Hematopoietic multipotent progenitor cell treated with erythropoietin and hydrocortisone succinate and interleukin-3 and kit ligand, for 6 days (in vitro differentiated cells): ENCODE results near the gene TTLL8.

Experiments used
- DNase-seq: peaks from one replicate; pipeline ENCODE4 v3.0.0-alpha.2; 2015

Gene TTLL8

GRCh38 chr22:50016988-50017700 is 41.0 kb downstream of the TTLL8 start:
- DNase-seq, result no peak

- no peak for DNase-seq
Observed at GRCh38 chr22:50016308-50016987, 41.6 kb downstream of the TTLL8 start.

GRCh38 chr22:50015451-50016307 is 42.4 kb downstream of the TTLL8 start:
- DNase-seq, result no peak

GRCh38 chr22:50014655-50015401 is 43.3 kb downstream of the TTLL8 start:
- DNase-seq, result no peak

- DNase-seq, result no peak
Observed at GRCh38 chr22:50014053-50014501, 44.0 kb downstream of the TTLL8 start.

GRCh38 chr22:50012211-50013181 is 45.6 kb downstream of the TTLL8 start, which contains the start of gene IL17REL:
Gene IL17REL (minus strand): TSS chr22:50012765. CDS start chr22:50012646, 119 bp downstream.
- no peak for DNase-seq

GRCh38 chr22:50011447-50012210 is 46.5 kb downstream of the TTLL8 start:
- DNase-seq, result no peak

- no peak for DNase-seq
Observed at GRCh38 chr22:50010676-50011446, 47.2 kb downstream of the TTLL8 start.

- no peak for DNase-seq
Observed at GRCh38 chr22:50009765-50010675, 48.1 kb downstream of the TTLL8 start.

- no peak for DNase-seq
Observed at GRCh38 chr22:50009251-50009650, 48.8 kb downstream of the TTLL8 start.

GRCh38 chr22:50008151-50009040 is 49.7 kb downstream of the TTLL8 start:
- DNase-seq, result no peak

- no peak for DNase-seq
Observed at GRCh38 chr22:50007057-50007511, 51.0 kb downstream of the TTLL8 start.

GRCh38 chr22:50004918-50005317 is 53.2 kb downstream of the TTLL8 start:
- DNase-seq, result no peak

- no peak for DNase-seq
Observed at GRCh38 chr22:50002791-50003190, 55.3 kb downstream of the TTLL8 start.

GRCh38 chr22:50001388-50002231 is 56.5 kb downstream of the TTLL8 start:
- DNase-seq, result peak; percentile 92

- no peak for DNase-seq
Observed at GRCh38 chr22:50000587-50001387, 57.3 kb downstream of the TTLL8 start.
